OCI-LY1 (cell line): ENCODE measurements around the gene PFKL.

Experiments used
- H2AFZ ChIP-seq: fragments of 200-600 bp; sonication (generic), shearing (Covaris generic); 2 replicates; pipeline ENCODE4 v1.6.0; 2014; ENCODE audit warnings: antibody characterized with exemption, mild to moderate bottlenecking, low read length
- H3F3A ChIP-seq: fragments of 200-600 bp; sonication (generic), shearing (Covaris generic); 2 replicates; pipeline ENCODE4 v1.6.0; 2014; ENCODE audit warnings: mild to moderate bottlenecking, antibody characterized with exemption, low read length, moderate library complexity; ENCODE audit not compliant: insufficient read depth
- H3K27ac ChIP-seq: fragments of 200-600 bp; sonication (generic); 2 replicates; pipeline ENCODE4 v1.5.1; 2014; ENCODE audit warnings: low read length, mixed run types, mild to moderate bottlenecking, low read depth; ENCODE audit not compliant: poor library complexity, severe bottlenecking
- H3K27me3 ChIP-seq: fragments of 200-600 bp; sonication (generic); 2 replicates; pipeline ENCODE4 v1.6.0; 2014; ENCODE audit warnings: antibody characterized with exemption, mild to moderate bottlenecking, low read length, moderate library complexity; ENCODE audit not compliant: insufficient read depth
- H3K36me3 ChIP-seq: fragments of 200-600 bp; sonication (generic); 2 replicates; pipeline ENCODE4 v1.6.1; 2014; ENCODE audit warnings: mild to moderate bottlenecking, antibody characterized with exemption, low read length, moderate library complexity, mixed read lengths; ENCODE audit not compliant: insufficient read depth
- H3K4me1 ChIP-seq: fragments of 200-600 bp; sonication (generic); 2 replicates; pipeline ENCODE4 v1.5.1; 2014; ENCODE audit warnings: mild to moderate bottlenecking, low read length, moderate library complexity; ENCODE audit not compliant: insufficient read depth, severe bottlenecking
- H3K4me2 ChIP-seq: fragments of 200-600 bp; sonication (generic), shearing (Covaris generic); 2 replicates; pipeline ENCODE4 v1.6.1; 2014; ENCODE audit warnings: low read length
- H3K4me3 ChIP-seq: fragments of 200-600 bp; sonication (generic); 2 replicates; pipeline ENCODE4 v1.5.1; 2014; ENCODE audit warnings: low read length, low read depth, mild to moderate bottlenecking, mixed read lengths; ENCODE audit not compliant: poor library complexity, severe bottlenecking
- H3K79me2 ChIP-seq: fragments of 200-600 bp; shearing (Covaris generic); 2 replicates; pipeline ENCODE4 v1.6.1; 2016; ENCODE audit warnings: mixed run types, low read length, mixed read lengths; ENCODE audit not compliant: insufficient read depth
- H3K9ac ChIP-seq: fragments of 200-600 bp; sonication (generic), shearing (Covaris generic); 2 replicates; pipeline ENCODE4 v1.6.1; 2014; ENCODE audit warnings: mild to moderate bottlenecking, low read length, mixed read lengths
- H3K9me2 ChIP-seq: fragments of 200-600 bp; sonication (generic), shearing (Covaris generic); 2 replicates; pipeline ENCODE4 v1.6.1; 2014; ENCODE audit warnings: low read depth, mild to moderate bottlenecking, low read length, mixed read lengths
- H3K9me3 ChIP-seq: fragments of 200-600 bp; shearing (Covaris generic); 2 replicates; pipeline ENCODE4 v1.6.1; 2014; ENCODE audit warnings: low read length, mixed read lengths
- H4K20me1 ChIP-seq: fragments of 200-600 bp; sonication (generic), shearing (Covaris generic); 2 replicates; pipeline ENCODE4 v1.6.0; 2016; ENCODE audit warnings: mild to moderate bottlenecking, low read length; ENCODE audit not compliant: insufficient read depth
- EZH2 ChIP-seq: fragments of 200-600 bp; sonication (generic), shearing (Covaris generic); IDR thresholded peaks from 2 replicates; pipeline ENCODE4 v1.8.0; 2017; ENCODE audit warnings: borderline replicate concordance, mixed run types, mild to moderate bottlenecking, antibody characterized with exemption, low read length, moderate library complexity, mixed read lengths
- TF ChIP-seq, protein P1 (sequence below): fragments of 200-600 bp; sonication (generic), shearing (Covaris generic); IDR thresholded peaks from 2 replicates; pipeline ENCODE4 v1.5.1; 2017; ENCODE audit warnings: mild to moderate bottlenecking, antibody characterized with exemption, low read length, moderate library complexity, mixed read lengths

Gene PFKL

DNA sequence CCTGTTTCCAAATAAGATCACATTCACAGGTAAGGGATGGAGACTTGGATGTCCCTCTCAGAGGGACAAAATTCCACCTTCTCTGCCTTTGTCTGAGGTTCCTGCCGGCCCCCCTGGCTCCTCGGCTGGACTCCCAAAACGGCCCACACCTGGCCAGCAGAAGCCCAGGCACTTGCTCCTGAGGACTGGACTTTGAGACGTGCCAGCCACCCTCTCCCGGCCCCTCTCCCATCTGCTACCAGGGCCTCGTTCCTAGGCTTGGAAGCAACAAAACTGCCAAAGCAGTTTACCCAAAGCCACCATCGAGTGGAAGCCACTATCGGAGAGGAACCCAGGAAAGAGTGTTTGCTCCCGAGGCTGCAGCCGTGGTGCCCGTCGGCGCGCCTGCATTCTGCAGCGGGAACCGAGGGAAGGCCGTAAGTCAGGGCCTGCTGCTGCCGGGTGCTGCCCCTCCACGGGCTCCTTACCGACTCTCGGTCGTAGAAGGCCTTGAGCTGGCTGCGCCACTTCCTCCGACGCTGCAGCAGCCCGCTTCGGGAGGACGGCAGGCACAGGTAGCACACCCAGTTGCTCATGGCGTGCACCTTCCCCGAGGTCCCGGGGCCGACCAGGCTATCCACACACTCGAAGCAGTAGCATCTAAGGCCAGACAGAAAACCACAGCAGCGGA, 41.7 kb upstream of the PFKL start:
- no peak overlapping the region for H3K9ac ChIP-seq
- H3K9me3 ChIP-seq: no peaks in the 10 kb centered on the region
- no peaks in the 10 kb centered on the region for H3K36me3 ChIP-seq
- H3K27me3 ChIP-seq: peaks cover 17% of the 10 kb centered on the region
- no peaks in the 10 kb centered on the region for H3F3A ChIP-seq
- no peak overlapping the region for H3K4me2 ChIP-seq
- no peaks in the 10 kb centered on the region for H3K4me1 ChIP-seq
- no peaks in the 10 kb centered on the region for H4K20me1 ChIP-seq
- H2AFZ ChIP-seq: no peak overlapping the region
- no peaks in the 10 kb centered on the region for H3K79me2 ChIP-seq
- no peak overlapping the region for H3K4me3 ChIP-seq
- TF ChIP-seq, protein P1, sequence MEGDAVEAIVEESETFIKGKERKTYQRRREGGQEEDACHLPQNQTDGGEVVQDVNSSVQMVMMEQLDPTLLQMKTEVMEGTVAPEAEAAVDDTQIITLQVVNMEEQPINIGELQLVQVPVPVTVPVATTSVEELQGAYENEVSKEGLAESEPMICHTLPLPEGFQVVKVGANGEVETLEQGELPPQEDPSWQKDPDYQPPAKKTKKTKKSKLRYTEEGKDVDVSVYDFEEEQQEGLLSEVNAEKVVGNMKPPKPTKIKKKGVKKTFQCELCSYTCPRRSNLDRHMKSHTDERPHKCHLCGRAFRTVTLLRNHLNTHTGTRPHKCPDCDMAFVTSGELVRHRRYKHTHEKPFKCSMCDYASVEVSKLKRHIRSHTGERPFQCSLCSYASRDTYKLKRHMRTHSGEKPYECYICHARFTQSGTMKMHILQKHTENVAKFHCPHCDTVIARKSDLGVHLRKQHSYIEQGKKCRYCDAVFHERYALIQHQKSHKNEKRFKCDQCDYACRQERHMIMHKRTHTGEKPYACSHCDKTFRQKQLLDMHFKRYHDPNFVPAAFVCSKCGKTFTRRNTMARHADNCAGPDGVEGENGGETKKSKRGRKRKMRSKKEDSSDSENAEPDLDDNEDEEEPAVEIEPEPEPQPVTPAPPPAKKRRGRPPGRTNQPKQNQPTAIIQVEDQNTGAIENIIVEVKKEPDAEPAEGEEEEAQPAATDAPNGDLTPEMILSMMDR: no peak
- no peak for TF ChIP-seq EZH2
- no peak overlapping the region for H3K27ac ChIP-seq
- no peaks in the 10 kb centered on the region for H3K9me2 ChIP-seq

DNA sequence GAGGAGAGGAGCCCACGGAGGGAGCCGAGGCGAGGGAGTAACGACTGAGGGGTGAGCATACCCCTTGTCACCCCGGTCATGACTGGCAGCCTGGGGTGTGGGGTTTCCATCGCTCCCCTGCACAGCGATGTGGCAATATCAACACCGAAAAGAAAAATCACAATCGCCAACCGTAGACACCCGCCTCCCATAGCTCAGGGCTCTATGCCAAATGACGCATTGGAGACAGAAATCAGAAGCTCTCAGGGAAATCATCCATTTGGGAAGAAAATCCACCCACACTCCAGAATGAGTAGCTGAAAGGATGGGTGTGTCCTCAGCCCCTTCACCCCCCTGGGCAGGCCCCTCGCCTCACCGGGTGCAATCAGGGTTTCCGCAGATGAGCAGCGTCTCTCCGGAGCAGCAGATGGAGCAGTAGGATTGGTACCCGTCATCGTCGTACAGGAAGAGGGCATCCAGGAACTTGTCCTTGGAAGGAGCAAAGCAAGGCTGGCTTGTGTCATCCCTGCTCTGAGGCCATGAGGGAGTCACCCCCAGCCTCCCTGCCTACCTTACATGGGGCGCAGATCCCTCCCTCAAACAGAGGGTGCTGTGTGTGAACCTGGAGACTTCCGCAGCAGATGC, 40.7 kb upstream of the PFKL start:
- no peaks in the 10 kb centered on the region for H3K4me1 ChIP-seq
- no peak overlapping the region for H3K4me3 ChIP-seq
- H3K4me2 ChIP-seq: no peak overlapping the region
- H3K9me3 ChIP-seq: no peaks in the 10 kb centered on the region
- H3K9ac ChIP-seq: no peak overlapping the region
- H3K27me3 ChIP-seq: peaks cover 17% of the 10 kb centered on the region
- H2AFZ ChIP-seq: no peak overlapping the region
- H3K27ac ChIP-seq: no peak overlapping the region
- no peak for TF ChIP-seq EZH2
- TF ChIP-seq, protein P1: no peak
- H3K9me2 ChIP-seq: no peaks in the 10 kb centered on the region
- H3K79me2 ChIP-seq: no peaks in the 10 kb centered on the region
- no peaks in the 10 kb centered on the region for H4K20me1 ChIP-seq
- no peaks in the 10 kb centered on the region for H3F3A ChIP-seq
- no peaks in the 10 kb centered on the region for H3K36me3 ChIP-seq

DNA sequence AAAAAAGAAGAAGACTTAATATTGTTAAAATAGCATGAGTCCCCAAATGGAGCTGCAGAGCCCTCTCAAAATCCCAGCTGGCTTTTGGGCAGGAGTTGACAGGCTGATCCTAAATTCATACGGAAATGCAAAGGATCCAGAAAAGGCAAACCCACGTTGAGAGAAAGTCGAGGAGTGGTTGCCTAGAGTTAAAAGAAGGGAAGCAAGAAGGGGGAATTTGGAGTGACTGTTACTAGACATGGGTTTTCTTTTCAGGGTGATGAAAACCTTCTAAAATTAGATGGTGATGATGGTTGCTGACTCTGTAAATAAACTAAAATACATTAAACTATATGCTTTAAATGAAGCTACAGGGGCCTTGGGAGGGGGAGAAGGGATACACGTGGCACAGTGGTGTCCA, 39.8 kb upstream of the PFKL start:
- TF ChIP-seq, protein P1: no peak
- TF ChIP-seq EZH2: no peak
- Histone ChIP-seq H3K9me3 (no peaks in the 10 kb centered on the region), H3K4me1 (no peaks in the 10 kb centered on the region), H4K20me1 (no peaks in the 10 kb centered on the region), H2AFZ (no peak overlapping the region), H3K9ac (no peak overlapping the region), H3K36me3 (no peaks in the 10 kb centered on the region), H3K4me2 (no peak overlapping the region), H3K79me2 (no peaks in the 10 kb centered on the region), H3K27ac (no peak overlapping the region), H3F3A (no peaks in the 10 kb centered on the region), H3K27me3 (peaks cover 17% of the 10 kb centered on the region), H3K4me3 (no peak overlapping the region), H3K9me2 (no peaks in the 10 kb centered on the region)
